ENCODE data around the gene RMRP.

DNA sequence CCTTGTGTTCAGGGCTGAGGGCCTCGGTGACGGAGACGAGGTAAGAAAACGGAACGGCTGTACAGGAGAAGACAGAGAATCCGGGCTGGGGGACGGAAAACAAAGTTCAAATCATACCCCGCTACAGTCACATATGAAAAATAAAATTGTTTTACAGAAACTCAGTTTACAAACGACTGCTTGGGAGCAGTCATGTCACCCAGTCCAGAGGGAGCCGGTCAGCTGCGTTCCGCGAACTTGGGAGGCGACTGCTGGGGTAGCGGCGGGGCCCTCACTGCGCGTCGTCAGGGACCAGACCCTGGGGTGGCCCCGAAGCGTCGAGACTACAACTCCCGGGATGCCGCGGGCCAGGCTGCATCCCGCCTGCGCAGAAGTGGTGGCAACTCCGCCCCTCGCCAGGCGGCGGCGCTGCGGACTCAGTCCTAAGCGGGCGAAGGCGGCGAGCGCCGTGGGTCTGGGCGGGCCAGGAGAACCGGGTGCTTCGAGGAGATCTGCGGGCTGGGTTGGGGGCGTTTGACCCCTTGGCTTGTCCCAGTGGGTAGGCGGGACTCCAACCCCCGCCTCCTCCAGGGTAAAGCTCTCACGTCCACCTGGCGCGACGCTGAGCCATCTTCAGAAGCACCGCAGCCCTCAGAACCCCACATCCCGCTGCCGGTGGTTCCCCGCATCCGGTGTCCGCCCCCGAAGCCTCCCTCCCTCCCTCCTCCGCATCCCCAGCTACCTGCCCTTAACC, 11.1 kb downstream of the RMRP start:
- TF ChIP-seq POLR2A (IDR thresholded peaks at IDR 0.05) = peak; percentile 74 to 81
- TF ChIP-seq, protein P1, sequence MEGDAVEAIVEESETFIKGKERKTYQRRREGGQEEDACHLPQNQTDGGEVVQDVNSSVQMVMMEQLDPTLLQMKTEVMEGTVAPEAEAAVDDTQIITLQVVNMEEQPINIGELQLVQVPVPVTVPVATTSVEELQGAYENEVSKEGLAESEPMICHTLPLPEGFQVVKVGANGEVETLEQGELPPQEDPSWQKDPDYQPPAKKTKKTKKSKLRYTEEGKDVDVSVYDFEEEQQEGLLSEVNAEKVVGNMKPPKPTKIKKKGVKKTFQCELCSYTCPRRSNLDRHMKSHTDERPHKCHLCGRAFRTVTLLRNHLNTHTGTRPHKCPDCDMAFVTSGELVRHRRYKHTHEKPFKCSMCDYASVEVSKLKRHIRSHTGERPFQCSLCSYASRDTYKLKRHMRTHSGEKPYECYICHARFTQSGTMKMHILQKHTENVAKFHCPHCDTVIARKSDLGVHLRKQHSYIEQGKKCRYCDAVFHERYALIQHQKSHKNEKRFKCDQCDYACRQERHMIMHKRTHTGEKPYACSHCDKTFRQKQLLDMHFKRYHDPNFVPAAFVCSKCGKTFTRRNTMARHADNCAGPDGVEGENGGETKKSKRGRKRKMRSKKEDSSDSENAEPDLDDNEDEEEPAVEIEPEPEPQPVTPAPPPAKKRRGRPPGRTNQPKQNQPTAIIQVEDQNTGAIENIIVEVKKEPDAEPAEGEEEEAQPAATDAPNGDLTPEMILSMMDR (IDR thresholded peaks at IDR 0.05 in 4 of 5, conservative IDR thresholded peaks at IDR 0.05 in 1 of 5) = peak; percentile 96 to 99 (median 98)
